NB4 (cell line): ENCODE data around the gene DYNC1H1.
A peak's percentile ranks its signal among the peaks of the same experiment; 100 is the strongest.

ENCODE experiments used
- DNase-seq: peaks from one replicate; pipeline ENCODE4 v3.0.0; 2010; ENCODE audit warnings: low read depth
- H3K4me3 ChIP-seq: one replicate; pipeline ENCODE4 v1.5.1; 2011; ENCODE audit warnings: mild to moderate bottlenecking, low read depth, low read length, moderate library complexity
- CTCF ChIP-seq: IDR thresholded peaks from one replicate; pipeline ENCODE4 v1.5.1; 2012; ENCODE audit warnings: low read depth, low read length
- MAX ChIP-seq: IDR thresholded peaks from 2 replicates; pipeline ENCODE4 v1.6.1; 2011; ENCODE audit warnings: low read depth, low read length
- MYC ChIP-seq: IDR thresholded peaks from 2 replicates; pipeline ENCODE4 v1.6.1; 2011; ENCODE audit warnings: low read depth, low read length
- POLR2A ChIP-seq: IDR thresholded peaks from 2 replicates; pipeline ENCODE4 v1.6.1; 2011; ENCODE audit warnings: mild to moderate bottlenecking; ENCODE audit not compliant: insufficient read length; ENCODE audit errors: extremely low read depth

DYNC1H1 gene

GRCh38 chr14:102089621-102090343 lies 125.4 kb downstream of the DYNC1H1 start:
- DNase-seq, result no peak
- TF ChIP-seq POLR2A (no peak), MAX (no peak), MYC (no peak), CTCF (no peak)
- no peak overlapping the region for H3K4me3 ChIP-seq

- no peak overlapping the region for H3K4me3 ChIP-seq
- TF ChIP-seq CTCF, result no peak
- TF ChIP-seq MYC, result no peak
- no peak for TF ChIP-seq POLR2A
- no peak for TF ChIP-seq MAX
These were observed 126.3 kb downstream of the DYNC1H1 start for GRCh38 chr14:102090713-102091112.

GRCh38 chr14:102092806-102093205 lies 128.4 kb downstream of the DYNC1H1 start:
- TF ChIP-seq MAX (no peak), MYC (no peak), CTCF (no peak), POLR2A (no peak)
- no peak for DNase-seq

More at GRCh38 chr14:102090713-102091112, 126.3 kb downstream of the DYNC1H1 start:
- DNase-seq, result no peak

GRCh38 chr14:102094101-102094500 lies 129.7 kb downstream of the DYNC1H1 start:
- no peak for DNase-seq
- TF ChIP-seq MAX (no peak), CTCF (no peak), POLR2A (no peak), MYC (no peak)
- no peak overlapping the region for H3K4me3 ChIP-seq

More at GRCh38 chr14:102092806-102093205, 128.4 kb downstream of the DYNC1H1 start:
- H3K4me3 ChIP-seq, result no peak overlapping the region

- peak; percentile 37 for DNase-seq
- no peak for TF ChIP-seq MAX
- no peak for TF ChIP-seq CTCF
- no peak for TF ChIP-seq MYC
- no peak for TF ChIP-seq POLR2A
- H3K4me3 ChIP-seq, result no peak overlapping the region
These were observed 131.0 kb downstream of the DYNC1H1 start for GRCh38 chr14:102095231-102095870.
